T-helper 17 cell (primary cell): ENCODE measurements around the gene CRABP2. TPM values are rescaled to one million over a fixed set of nuclear protein-coding genes. Genes with fewer than 3 reads are reported as not detected.
A peak's percentile ranks its signal among the peaks of the same experiment; 100 is the strongest.

Experiments used
- ATAC-seq: fragments of 150-1000 bp; cut with Tn5 transposase; 2 replicates; pipeline ENCODE4 v1.10.0; 2021; ENCODE audit warnings: mild to moderate bottlenecking, moderate library complexity
- DNase-seq, 3 donors: peaks; one replicate each; pipeline versions ENCODE4 v3.0.0 to v3.0.0-alpha.2; 2020 to 2021
- H3K9me3 ChIP-seq: one replicate; pipeline ENCODE4 v1.7.0; 2013; ENCODE audit warnings: low read length, mild to moderate bottlenecking; ENCODE audit not compliant: control insufficient read depth, poor library complexity, severe bottlenecking
- H3K27ac Mint-ChIP-seq: one replicate; pipeline ENCODE4 v1.8.0; 2022; ENCODE audit warnings: mild to moderate bottlenecking, moderate library complexity, mixed read lengths
- H3K27me3 Mint-ChIP-seq: one replicate; pipeline ENCODE4 v1.8.0; 2022; ENCODE audit warnings: mixed read lengths
- H3K36me3 Mint-ChIP-seq: one replicate; pipeline ENCODE4 v1.8.0; 2022; ENCODE audit warnings: low read depth, mixed read lengths
- H3K4me1 Mint-ChIP-seq: one replicate; pipeline ENCODE4 v1.8.0; 2022; ENCODE audit warnings: mild to moderate bottlenecking, mixed read lengths
- H3K4me3 Mint-ChIP-seq: one replicate; pipeline ENCODE4 v1.8.0; 2022; ENCODE audit warnings: mild to moderate bottlenecking, moderate library complexity, mixed read lengths
- total RNA-seq, 4 donors: library from RNA in 2 of 4; stranded (reverse) in 2 of 4; gene quantifications; one replicate each; pipeline ENCODE4 v1.2.3 and lab custom pipeline; 2022 to 2026

Gene CRABP2
- total RNA-seq, 2 donors from 2014 or later: 1.5 to 4.5 TPM

DNA sequence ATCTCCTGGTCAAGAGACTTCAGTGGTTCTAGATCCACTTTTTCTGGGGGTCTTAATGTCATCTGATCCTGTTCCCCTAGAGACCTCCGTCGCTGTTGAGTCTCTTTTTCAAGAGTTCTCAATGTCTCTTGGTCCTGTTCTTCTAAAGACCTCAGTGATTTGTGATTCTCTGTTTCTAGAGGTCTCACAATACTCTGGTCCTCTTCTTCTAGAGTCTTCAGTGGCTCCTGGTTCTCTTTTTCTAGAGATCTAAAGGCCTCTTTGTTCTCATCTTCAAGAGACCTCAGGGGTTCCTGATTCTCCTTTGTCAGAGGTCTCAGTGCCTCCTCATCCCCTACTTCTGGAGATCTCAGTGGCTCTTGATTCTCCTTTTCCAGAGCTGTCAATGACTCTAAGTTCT is 33.6 kb downstream of the CRABP2 start:
- Mint-ChIP-seq H3K4me3 (no peak overlapping the region), H3K36me3 (peaks cover 11% of the 10 kb centered on the region), H3K27ac (no peak overlapping the region), H3K27me3 (peaks cover 50% of the 10 kb centered on the region), H3K4me1 (peaks cover 2% of the 10 kb centered on the region)
- DNase-seq (no peak), ATAC-seq (no peak)
- H3K9me3 ChIP-seq: no peaks in the 10 kb centered on the region

- Mint-ChIP-seq H3K4me3 (no peak overlapping the region), H3K27ac (no peak overlapping the region), H3K4me1 (peaks cover 6% of the 10 kb centered on the region)
Measured at GRCh38 chr1:156670791-156671190, 34.6 kb downstream of the CRABP2 start.

DNA sequence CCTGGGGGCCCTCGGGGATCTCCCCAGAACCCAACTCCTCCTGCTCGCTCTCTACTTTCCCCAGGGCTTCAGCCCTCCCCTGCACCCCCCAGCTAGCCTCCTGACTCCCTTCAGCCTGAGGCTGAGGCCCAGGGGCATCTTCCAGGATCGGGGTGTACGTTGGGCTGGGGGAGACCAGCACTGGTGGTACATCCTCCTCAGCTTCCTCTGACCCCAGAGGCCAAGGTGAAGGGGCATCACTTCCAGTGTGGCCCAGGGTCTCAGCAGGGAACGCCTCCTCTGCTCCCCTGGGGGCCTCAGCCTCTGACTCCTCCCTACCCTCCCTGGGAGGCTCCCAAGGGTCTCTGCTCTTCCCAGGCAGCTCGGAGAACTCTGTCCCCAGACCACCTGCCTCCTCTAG is 35.0 kb downstream of the CRABP2 start:
- H3K4me1 Mint-ChIP-seq: peaks cover 10% of the 10 kb centered on the region
- ATAC-seq (no peak), DNase-seq (no peak)
- peaks cover 51% of the 10 kb centered on the region for H3K27me3 Mint-ChIP-seq
- H3K9me3 ChIP-seq: no peaks in the 10 kb centered on the region
- H3K27ac Mint-ChIP-seq: no peak overlapping the region
- H3K4me3 Mint-ChIP-seq: no peak overlapping the region
- H3K36me3 Mint-ChIP-seq: peaks cover 11% of the 10 kb centered on the region

More at GRCh38 chr1:156670791-156671190, 34.6 kb downstream of the CRABP2 start:
- ATAC-seq (no peak), DNase-seq (no peak)
- H3K36me3 Mint-ChIP-seq: peaks cover 11% of the 10 kb centered on the region
- no peaks in the 10 kb centered on the region for H3K9me3 ChIP-seq
- H3K27me3 Mint-ChIP-seq: peaks cover 49% of the 10 kb centered on the region

- Mint-ChIP-seq H3K4me1 (peaks cover 10% of the 10 kb centered on the region), H3K27ac (no peak overlapping the region), H3K27me3 (peaks cover 46% of the 10 kb centered on the region), H3K36me3 (peaks cover 11% of the 10 kb centered on the region), H3K4me3 (no peak overlapping the region)
- H3K9me3 ChIP-seq: no peaks in the 10 kb centered on the region
- DNase-seq (no peak), ATAC-seq (no peak)
Measured at GRCh38 chr1:156669794-156670193, 35.6 kb downstream of the CRABP2 start.

- H3K4me3 Mint-ChIP-seq: no peak overlapping the region
- H3K4me1 Mint-ChIP-seq: peaks cover 8% of the 10 kb centered on the region
- H3K9me3 ChIP-seq: no peaks in the 10 kb centered on the region
- peaks cover 38% of the 10 kb centered on the region for H3K27me3 Mint-ChIP-seq
- ATAC-seq (no peak), DNase-seq (no peak)
- peaks cover 11% of the 10 kb centered on the region for H3K36me3 Mint-ChIP-seq
- no peak overlapping the region for H3K27ac Mint-ChIP-seq
Measured at GRCh38 chr1:156668801-156669637, 36.4 kb downstream of the CRABP2 start.

- no peak overlapping the region for H3K27ac Mint-ChIP-seq
- H3K4me1 Mint-ChIP-seq: peaks cover 8% of the 10 kb centered on the region
- no peak overlapping the region for H3K4me3 Mint-ChIP-seq
- ATAC-seq (no peak), DNase-seq (no peak)
- H3K9me3 ChIP-seq: no peaks in the 10 kb centered on the region
- peaks cover 11% of the 10 kb centered on the region for H3K36me3 Mint-ChIP-seq
- H3K27me3 Mint-ChIP-seq: peaks cover 29% of the 10 kb centered on the region
Measured at GRCh38 chr1:156667968-156668709, 37.2 kb downstream of the CRABP2 start.

DNA sequence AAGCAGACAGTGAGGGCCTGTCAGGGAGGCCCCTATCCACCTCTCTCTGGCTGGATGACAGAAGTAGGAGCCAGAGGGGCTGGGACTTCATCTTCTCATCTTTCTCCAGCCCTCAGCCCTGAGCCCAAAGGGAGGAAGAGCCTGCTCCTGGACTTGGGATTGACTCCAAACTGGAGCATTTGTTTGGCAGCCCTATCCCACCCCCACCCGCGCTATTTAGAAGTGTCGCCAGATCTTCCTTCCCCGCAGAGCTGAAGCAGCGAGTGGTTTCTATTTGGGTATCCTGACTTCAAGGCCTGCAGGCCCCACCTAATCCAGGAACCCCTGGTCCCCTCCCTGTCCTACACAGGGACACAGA is 37.8 kb downstream of the CRABP2 start:
- H3K27me3 Mint-ChIP-seq: peaks cover 24% of the 10 kb centered on the region
- DNase-seq (no peak), ATAC-seq (no peak)
- H3K9me3 ChIP-seq: no peaks in the 10 kb centered on the region
- peaks cover 10% of the 10 kb centered on the region for H3K36me3 Mint-ChIP-seq
- no peak overlapping the region for H3K27ac Mint-ChIP-seq
- peaks cover 8% of the 10 kb centered on the region for H3K4me1 Mint-ChIP-seq
- no peak overlapping the region for H3K4me3 Mint-ChIP-seq

GRCh38 chr1:156666862-156667609 is 38.3 kb downstream of the CRABP2 start:
- ATAC-seq (no peak), DNase-seq (no peak)
- peaks cover 18% of the 10 kb centered on the region for H3K27me3 Mint-ChIP-seq
- H3K4me3 Mint-ChIP-seq: no peak overlapping the region
- peak overlapping the region; percentile 29 for H3K27ac Mint-ChIP-seq
- H3K9me3 ChIP-seq: no peaks in the 10 kb centered on the region
- peaks cover 7% of the 10 kb centered on the region for H3K36me3 Mint-ChIP-seq
- H3K4me1 Mint-ChIP-seq: peaks cover 10% of the 10 kb centered on the region

DNA sequence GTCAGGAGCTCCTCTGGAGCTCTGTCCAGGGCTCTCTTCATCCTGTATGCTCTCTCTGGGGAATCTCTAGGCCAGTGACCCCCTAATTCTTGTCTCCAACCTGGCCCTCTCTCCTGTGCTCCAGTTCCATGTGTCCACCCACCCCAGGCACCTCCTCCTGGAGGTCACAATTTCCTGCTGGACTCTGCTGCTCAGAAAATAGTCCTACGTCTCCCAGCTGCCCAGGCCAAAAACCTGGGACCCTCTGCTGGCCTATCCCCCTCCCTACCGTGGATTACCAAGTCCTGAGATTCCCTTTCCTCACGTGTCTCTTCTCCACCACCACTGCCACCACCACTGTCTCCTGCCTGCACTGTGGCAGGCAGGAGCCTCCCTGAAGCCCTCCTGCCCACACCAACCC is 39.8 kb downstream of the CRABP2 start:
- Mint-ChIP-seq H3K27me3 (peaks cover 6% of the 10 kb centered on the region), H3K4me3 (no peak overlapping the region), H3K4me1 (peaks cover 18% of the 10 kb centered on the region), H3K27ac (no peak overlapping the region), H3K36me3 (no peaks in the 10 kb centered on the region)
- no peaks in the 10 kb centered on the region for H3K9me3 ChIP-seq
- no peak for DNase-seq
- ATAC-seq: no peak

DNA sequence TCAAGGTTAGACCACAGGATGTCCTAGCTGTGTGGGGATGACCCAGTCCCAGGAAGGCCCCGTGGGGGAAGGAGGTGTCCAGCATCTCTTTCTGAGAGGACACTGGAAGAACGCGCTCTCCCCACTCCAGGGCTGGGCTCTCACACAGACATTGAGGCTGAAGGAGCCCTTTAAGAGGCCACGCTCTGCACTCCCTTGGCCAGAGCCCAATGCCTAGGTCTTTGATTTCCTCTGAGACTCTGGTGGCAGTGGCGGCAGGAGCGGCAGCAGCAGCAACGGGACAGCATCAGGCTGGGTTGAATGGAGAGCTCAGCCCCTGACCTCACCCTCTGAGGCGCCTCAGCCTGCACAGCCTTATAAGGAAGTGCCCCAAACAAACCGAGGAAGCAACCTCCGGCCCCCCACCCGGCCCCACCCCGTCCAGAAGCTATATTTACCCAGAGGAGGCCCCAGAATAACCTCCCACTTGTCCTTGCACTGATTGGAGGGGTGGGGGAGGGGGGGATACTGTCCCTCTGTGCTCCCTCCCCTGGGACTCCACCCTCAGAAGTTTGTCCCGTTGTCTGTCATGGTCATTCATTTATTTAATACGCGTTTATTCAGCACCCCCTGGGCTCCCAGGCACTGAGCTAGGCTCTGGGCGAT is 40.5 kb downstream of the CRABP2 start:
- no peaks in the 10 kb centered on the region for H3K9me3 ChIP-seq
- Mint-ChIP-seq H3K27ac (no peak overlapping the region), H3K27me3 (peaks cover 6% of the 10 kb centered on the region), H3K4me3 (no peak overlapping the region), H3K36me3 (no peaks in the 10 kb centered on the region), H3K4me1 (peaks cover 25% of the 10 kb centered on the region)
- ATAC-seq (no peak), DNase-seq (no peak)

GRCh38 chr1:156664046-156664766 is 41.2 kb downstream of the CRABP2 start:
- H3K9me3 ChIP-seq: no peaks in the 10 kb centered on the region
- ATAC-seq (no peak), DNase-seq (no peak)
- peak overlapping the region; percentile 61 for H3K27ac Mint-ChIP-seq
- peaks cover 31% of the 10 kb centered on the region for H3K4me1 Mint-ChIP-seq
- no peak overlapping the region for H3K4me3 Mint-ChIP-seq
- H3K27me3 Mint-ChIP-seq: peaks cover 6% of the 10 kb centered on the region
- H3K36me3 Mint-ChIP-seq: no peaks in the 10 kb centered on the region

GRCh38 chr1:156663178-156663577 is 42.2 kb downstream of the CRABP2 start:
- Mint-ChIP-seq H3K27ac (peak overlapping the region; percentile 61), H3K27me3 (peaks cover 11% of the 10 kb centered on the region)

More at GRCh38 chr1:156663178-156663577, 42.2 kb downstream of the CRABP2 start:
- DNase-seq (no peak), ATAC-seq (no peak)
- no peak overlapping the region for H3K4me3 Mint-ChIP-seq
- no peaks in the 10 kb centered on the region for H3K36me3 Mint-ChIP-seq
- peaks cover 31% of the 10 kb centered on the region for H3K4me1 Mint-ChIP-seq
- no peaks in the 10 kb centered on the region for H3K9me3 ChIP-seq
